GM21526 (cell line): ENCODE results near the gene CMBL.
"Not testable (repeated sequence)": the region's sequence is repeated elsewhere in the genome, so short reads cannot be mapped to it uniquely, and the experiment has no call there.

Experiments
- ATAC-seq: cut with Tn5 transposase; IDR thresholded peaks from one replicate; pipeline ENCODE4 v1.9.1; 2021; ENCODE audit warnings: moderate library complexity; ENCODE audit not compliant: unreplicated experiment, low FRiP score

CMBL gene

DNA sequence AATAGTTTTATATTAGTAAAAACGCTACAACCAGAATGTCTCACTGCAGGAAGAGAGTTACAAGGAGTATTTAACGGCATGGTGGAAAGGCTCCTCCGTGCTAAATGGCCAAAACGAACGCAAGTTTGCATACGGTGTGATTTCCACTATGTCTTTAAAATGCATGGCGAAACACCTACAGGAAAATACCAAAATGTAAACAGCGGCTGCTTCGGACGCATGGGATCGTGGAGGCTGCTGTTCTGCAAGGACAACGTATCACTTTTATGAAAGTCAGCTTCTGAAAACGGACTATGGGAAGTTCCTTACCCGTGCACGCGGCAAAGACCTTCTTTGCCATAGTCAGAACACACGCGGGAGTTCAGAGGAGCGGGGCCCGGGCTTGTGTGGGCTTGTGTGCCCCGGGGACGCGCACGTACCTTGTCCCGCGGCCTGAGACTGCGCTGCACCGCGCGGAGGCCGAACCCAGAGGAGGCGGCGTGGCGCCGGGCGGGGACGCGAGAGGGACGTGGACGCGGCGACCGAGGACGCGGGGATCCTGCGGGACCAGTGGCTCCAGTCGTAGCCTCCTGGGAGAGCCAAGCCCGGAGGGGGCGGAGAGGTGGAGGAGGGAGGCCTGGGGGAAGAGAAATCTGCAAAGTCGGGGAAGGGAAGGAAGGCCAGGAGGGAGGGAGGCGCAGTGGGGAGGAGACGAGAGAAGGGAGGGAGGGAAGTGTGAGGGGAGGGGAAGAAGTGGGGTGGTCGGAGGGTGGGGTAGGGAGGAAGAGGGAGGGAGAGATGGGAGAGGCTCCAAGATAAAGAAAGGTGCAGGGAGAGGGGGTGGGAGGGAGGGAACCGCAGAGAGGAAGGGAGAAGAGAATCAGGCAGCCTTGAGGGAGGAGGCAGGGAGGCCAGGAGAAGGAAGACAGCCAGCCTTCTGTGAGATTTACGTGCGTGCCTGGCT is at the start of gene CMBL:
Gene CMBL, minus strand, starts transcription at position 697 of the 943 bp plus-strand sequence. CDS start 17,140 bp downstream, outside the sequence.
- peak; percentile 84 for ATAC-seq

DNA sequence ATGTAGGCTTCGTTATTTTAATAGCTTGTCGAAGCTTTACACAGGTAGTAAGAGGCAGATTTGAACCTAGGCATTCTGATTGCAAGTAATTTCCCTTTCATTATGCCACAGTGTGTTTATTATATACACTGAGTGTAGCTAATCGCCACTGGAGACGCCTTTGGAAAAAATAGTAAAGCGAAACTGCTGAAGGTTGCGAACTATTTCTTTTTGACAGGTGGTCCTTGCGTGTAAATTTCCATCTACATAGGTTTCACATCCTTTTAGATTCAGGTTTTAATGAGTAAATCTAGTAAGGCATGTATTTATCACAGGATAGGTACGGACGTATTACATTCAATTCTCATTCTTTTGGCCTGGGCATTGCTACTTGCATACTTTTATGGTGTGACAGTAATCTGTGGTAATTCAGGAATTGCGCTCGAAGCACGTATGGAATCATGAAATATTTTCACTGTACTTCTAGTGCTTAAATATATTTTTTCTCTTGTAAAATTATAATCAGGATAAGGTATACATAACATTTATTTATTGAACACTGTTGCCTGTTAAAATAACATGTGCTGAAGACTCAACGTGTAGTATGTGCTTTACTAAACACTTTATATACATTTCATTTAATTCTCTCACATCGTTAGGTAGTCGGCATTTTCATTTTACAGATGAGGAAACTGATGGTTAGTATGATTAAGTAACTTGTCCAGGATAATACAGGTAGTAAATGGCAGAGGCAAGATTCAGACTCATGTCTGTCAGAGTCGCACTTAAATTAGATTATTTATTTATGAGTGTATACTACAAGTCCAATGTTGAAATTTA is 47.6 kb upstream of the CMBL start:
- ATAC-seq: no peak

DNA sequence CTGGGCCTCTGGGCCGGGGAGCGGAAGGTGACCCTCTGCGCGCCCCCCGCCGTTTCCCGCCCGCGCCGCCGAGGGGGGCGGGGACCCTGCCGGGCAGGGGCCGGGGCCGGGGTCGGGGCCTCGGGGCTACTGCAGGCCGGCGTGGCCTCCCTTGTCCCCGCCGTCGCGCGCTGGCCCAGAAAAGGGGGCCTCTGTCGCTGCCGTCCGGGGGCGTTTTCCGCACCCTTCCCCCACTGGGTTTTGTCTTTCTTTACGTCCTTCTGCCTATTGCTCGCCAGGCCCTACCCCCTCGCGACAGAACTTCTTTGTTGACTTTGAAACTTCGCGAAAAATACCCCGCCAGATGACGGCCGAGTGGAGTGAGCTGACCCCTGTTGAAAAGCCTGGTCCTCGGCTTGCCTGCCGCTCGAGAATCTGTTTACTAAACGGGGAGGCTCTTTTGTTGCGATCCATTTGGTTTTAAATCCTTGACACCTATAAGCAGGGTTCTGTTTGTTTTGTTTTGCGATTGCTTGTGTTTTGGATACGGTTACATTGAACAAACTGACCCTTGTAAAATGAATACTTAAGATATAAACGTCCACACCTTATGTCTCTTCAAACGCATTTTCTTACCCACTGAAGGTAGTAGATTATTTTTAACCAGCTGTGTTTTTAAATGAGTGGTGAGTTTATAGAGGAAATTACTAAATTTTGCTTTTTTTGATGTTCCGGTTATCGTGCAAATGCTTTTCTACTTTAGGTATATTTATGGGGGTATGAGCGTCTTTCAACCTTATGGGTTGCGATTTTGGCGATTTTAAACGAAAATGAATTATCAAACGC is 46.6 kb upstream of the CMBL start:
- peak; percentile 25 for ATAC-seq

DNA sequence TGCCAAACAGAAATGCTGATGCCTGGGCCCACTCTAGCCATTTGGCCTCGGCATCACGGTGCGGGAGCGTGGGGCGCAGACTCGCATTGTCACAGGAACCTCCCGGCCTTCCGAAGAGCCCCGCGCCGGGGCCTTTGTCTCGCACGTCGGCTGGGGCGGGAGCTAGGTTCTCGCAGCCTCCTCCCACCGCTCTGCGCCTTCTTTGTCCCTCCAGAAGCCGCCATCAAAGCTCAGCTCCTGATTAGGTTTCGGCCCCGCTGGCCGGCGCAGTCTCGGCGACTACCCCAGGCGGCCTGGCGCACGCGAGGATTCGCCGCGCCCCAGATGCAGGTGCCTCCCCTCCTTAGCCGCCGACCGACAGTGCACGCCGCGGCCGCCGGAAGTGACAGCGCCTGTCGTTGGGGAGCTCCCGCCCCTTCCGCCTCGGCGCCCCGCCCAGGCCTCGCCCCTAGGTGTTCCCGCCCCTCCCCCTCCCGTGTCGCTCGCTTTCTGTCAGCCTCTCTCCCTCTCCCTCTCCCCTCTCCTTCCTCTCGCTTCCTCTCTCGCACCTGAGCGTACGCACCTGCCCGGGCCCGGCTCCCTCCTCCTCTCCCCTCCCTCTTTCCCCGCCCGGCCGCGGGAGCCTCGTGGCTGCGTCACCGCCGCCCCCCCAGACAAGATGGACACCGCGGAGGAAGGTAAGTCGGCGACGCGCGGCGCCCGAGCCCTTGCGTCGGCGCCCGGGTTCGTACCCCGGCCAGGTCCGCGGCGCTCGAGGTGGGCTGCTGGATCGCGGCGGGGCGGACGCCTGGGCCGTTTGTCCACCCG is 45.7 kb upstream of the CMBL start, which contains the start of gene MARCHF6:
Gene MARCHF6, plus strand, starts transcription at position 455 of the 807 bp plus-strand sequence. Its CDS starts 204 bp downstream, at position 659.
- ATAC-seq: peak; percentile 87

DNA sequence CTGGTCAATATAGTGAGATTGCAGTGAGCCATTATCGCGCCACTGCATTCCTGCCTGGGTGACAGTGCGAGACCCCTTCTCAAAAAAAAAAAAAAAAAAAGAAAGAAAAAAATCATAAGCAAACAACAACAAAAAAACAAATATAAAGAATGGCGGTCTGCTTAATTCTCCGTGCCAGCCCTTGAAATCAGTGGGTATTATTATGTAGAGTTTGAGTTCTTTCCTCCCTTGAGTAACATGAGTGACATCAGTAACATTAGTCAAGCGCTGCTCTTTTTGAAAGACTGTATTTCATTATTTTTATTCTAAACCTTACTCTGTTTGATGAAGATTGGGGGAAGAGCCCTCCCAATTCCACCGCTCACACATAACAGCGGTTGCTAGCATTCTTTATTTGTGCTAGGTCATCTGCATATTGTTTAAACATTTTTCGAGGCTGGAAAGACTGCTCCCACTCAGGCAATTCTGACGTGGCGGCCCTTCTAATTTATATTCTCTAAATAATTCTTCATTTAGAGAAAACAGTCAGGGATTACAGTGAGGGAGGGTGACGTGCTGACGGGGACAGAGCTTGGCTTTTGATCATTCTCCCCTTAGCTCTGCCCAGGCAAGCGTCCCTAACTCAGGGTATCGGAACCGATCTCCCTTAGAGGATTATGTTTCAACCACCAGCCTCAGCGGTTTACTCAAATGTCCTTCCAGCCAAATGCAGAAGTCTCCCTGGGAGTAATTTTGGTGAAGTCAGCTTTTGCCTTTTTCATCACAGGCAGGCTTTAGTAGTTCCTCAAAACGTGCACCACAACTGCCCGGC is 44.9 kb upstream of the CMBL start:
- no peak for ATAC-seq

DNA sequence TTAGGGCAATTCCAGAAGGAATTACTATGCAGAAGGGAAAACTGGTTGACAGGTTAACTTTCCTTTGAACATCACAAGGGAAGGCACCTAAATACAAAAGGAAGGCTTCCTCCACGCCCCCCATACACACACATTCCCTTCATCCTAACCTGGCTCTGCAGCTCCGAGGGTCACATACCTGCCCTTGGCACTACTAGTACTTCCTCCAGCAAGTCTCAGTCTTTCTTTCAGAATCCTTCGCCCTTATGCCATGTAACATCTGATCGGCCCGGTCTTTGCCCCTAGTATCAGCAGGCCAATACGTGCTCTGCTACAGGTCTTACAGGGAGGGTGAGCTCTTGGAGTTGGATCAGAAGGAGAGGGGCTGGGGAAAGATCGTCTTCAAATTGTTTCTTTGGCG is 44.2 kb upstream of the CMBL start:
- ATAC-seq: no peak

DNA sequence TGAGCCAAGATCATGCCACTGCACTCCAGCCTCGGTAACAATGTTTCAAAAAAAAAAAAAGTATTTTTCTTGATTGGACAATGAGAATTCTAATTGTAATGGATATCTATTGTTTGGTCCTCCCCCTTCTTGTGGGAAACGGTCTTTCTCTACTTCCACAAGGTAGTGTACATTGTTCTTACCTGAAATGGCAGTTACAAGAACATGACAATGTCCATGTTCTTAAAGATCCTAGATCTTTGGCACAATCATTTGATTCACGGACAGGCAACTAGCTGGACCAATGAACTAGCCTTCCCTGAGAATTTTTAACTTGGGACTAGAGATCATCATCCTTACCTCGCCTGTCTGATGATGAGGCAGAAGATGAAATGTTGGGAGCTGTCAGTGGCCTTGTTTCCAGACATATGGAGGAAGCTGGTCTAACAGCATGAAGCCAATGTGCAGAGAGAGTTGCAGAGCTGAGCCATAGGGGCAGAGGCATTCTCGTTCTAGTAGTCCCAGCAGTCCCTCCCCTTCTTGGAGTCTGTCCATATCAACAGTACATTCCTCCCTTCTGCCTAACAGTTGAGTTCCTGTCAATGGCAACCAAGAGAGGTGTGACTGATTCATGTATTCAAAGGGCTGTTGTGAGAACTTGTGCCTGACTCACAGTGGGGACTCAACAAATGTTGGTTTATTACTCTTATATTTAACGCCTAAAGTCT is 43.6 kb upstream of the CMBL start:
- no peak for ATAC-seq

DNA sequence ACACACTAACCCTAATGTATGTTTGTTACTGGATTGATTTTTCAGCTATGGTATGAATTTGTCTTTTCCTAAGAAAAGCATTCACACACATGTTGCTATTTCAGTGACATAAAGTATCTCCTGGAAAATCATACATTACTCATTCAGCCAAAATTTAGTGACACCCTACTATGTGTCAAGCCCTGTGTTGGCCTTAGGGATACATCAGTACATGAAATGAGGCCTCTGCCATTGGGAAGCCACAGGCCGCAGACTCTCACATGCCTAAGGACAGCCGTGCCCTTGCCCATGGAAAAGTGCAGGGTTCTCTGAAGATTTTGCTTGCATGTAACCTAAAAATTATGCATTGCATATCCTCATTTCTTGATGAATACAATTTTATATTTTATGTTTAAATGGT is 40.6 kb upstream of the CMBL start:
- ATAC-seq: no peak

DNA sequence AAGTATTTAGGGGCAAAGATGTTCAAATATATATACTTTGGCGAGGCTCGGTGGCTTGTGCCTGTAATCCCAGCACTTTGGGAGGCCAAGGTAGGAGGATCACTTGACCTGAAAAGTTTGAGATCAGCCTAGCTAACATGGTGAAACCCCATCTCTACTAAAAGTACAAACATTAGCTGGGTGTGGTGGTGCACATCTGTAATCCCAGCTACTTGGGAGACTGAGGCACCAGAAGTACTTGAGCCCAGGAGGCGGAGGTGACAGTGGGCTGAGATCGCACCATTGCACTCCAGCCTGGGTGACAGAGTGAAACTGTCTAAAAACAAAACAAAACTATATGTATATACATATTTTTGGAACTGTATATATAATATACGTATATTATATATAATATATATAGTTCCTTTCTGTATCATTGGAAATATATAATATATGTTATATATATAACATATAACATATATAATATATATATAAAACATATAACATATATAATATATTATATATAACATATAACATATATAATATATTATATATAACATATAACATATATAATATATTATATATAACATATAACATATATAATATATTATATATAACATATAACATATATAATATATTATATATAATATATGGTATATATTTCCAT is 36.9 kb upstream of the CMBL start:
- not testable (repeated sequence) for ATAC-seq

DNA sequence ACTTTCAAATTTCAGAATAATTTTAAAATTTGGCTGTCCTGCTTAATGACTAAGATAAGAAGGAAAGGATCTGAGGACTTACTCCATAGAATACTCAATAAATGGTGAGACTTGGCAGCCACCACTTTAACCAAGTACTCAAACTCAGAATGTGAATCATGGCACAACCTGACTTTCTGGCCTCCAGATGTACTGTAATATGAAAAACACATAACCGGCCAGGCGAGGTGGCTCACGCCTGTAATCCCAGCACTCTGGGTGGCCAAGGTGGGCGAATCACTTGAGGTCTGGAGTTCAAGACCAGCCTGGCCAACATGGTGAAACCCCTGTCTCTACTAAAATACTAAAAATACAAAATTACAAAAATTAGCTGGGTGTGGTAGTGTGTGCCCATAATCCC is 35.8 kb upstream of the CMBL start:
- no peak for ATAC-seq

DNA sequence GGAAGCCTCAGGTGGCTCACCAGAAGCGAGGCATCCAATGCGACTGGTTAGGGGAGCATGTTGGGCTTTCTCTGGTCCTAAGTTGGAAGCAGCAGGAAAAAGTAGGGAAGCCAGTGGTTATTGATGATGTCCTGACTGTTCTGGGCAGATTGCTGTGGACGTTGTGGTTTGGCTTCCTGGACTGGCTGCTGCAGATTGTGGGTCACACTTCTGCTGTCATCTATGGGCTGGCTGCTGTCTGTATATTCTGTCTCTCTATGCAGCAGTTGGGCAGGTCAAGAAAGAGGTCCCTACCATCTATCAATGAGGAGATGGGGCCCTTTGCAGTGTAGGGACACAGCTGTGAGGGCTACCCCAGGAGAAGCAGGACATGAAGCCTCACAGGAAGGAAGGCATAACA is 32.3 kb upstream of the CMBL start:
- no peak for ATAC-seq

DNA sequence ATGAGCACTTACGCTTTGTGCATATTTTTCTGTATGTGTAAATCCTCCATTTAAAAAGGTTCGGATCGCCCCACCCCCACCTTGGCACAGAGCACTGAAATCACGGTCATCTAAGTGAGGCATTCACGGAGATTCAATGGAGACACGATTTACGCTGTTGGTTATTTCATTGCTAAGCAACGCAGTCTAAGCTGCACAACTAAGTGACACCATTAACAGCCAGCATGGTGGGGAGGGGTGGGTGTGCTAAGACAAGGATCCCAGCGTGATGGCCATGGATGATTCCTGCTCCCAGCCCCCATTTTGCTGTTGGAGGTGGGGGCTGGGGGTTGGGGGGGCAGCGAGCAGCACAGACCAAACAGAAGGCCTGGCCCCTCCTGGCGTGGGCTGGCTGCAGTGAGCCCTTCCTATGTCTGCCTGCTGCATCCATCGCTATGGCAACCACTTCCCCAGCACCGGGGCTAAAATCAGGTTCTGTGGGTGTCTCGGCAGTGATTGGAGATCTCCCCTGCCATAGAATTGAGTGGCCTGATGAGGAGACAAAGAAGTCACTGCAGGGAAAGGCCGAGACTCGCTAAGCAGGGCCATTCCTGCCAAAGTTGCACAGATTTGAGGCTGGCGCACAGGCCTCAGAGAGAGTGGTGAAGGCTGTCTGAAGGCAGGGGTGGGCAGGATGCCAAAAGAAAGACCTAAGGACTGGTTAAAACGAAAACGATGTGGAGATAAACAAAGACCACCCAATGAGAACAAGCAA is 31.5 kb upstream of the CMBL start:
- ATAC-seq: no peak

DNA sequence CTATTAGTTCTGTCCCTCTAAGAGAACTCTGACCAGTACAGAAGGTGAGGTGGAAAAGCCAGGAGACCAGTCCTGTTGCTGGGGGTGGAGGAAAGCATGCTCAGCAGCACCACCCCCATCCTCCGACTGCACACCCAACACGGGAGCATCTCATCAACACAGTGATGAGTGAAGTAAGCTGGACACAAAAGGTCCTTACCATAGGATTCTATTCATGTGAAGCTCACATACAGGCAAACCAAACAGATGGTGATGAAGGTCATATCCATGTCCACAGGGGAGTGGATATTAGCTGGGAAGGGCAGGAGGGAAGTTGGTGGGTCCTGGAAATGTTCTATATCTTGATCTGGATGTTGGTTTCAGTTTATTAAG is 31.0 kb upstream of the CMBL start:
- no peak for ATAC-seq

DNA sequence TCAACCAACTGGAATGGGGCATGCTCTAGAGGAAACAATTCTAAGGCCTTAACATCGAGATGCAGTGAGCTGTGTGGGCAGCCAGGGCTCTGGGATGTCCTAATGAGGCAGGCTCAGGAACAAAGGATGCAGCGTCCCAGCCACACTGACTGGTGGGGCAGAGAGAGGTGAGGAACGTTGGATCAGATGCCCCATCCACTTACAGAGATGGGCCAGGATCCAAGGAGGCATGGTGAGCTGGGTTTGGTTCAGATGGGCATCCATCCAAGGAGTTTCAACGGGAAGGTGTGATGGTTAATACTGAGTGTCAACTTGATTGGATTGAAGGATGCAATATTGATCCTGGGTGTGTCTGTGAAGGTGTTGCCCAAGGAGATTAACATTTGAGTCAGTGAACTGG is 30.3 kb upstream of the CMBL start:
- ATAC-seq: no peak

DNA sequence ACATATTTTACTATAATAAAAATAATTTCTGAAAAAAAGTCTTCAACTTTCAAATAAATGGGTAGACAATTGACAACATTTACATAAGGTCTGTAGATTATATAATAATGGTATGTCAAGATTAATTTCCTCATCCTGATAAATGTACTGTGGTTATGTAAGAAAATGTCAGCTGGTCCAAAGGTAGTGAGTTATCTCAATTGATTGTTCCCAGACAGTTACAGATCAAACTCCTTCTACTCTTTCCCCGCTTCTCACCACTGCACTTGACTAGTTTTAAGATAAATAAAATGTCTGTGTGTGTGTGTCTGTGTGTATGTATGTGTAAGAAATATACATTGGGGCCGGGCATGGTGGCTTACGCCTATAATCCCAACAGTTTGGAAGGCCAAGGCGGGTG is 29.4 kb upstream of the CMBL start:
- no peak for ATAC-seq

DNA sequence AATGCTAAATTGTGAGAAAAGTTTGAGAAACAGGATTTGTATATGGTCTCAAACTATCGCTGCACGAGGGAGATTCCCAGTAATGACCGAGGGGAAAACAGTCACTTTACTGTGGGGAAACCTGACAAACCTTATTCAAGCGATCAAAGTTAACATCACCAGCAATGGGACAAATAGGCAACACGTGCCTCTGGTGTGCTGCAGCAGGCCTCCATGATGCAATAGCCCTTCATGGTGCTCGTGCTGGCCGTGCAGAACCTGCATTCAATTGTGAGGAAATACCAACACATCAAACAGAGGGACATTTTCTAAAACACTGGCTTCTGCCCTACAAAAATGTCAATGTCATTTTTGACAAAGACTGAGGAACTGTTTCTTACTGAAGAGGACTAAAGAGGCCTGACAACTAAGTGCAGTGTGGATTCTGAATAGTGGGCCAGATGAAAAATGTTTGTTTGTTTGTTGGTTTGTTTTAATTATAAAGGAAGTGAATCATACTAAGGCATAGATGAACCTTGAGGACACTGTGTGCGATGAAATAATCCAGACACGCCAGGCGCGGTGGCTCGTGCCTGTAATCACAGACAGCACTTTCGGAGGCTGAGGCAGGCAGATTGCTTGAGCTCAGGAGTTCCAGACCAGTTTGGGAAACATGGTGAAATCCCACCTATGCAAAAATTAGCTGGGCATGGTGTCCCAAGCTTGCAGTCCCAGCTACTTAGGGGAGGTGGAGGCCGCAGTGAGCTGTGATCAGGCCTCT is 28.2 kb upstream of the CMBL start:
- no peak for ATAC-seq
